Endodermal cell (in vitro differentiated cells): ENCODE measurements around the gene LIN7A. TPM values are rescaled to one million over a fixed set of nuclear protein-coding genes. Genes with fewer than 3 reads are reported as not detected.
A peak's percentile ranks its signal among the peaks of the same experiment; 100 is the strongest.

Experiments used
- DNase-seq: peaks from one replicate; pipeline ENCODE4 v3.0.0-alpha.2; 2017
- H3K27ac ChIP-seq: 2 replicates; pipeline ENCODE4 v1.5.1; 2013; ENCODE audit warnings: mild to moderate bottlenecking, low read depth, low read length, moderate library complexity
- H3K27me3 ChIP-seq: 2 replicates; pipeline ENCODE4 v1.6.1; 2013; ENCODE audit warnings: mild to moderate bottlenecking, low read length, moderate library complexity; ENCODE audit not compliant: insufficient read depth, control insufficient read depth, poor library complexity, severe bottlenecking
- H3K36me3 ChIP-seq: 2 replicates; pipeline ENCODE4 v1.7.0; 2013; ENCODE audit warnings: mild to moderate bottlenecking, low read length, moderate library complexity; ENCODE audit not compliant: control insufficient read depth, insufficient read depth
- H3K4me1 ChIP-seq: one replicate; pipeline ENCODE4 v1.7.0; 2013; ENCODE audit warnings: low read length; ENCODE audit not compliant: control insufficient read depth, insufficient read depth
- H3K4me3 ChIP-seq: 2 replicates; pipeline ENCODE4 v1.5.1; 2013; ENCODE audit warnings: mild to moderate bottlenecking, low read length, moderate library complexity
- H3K9ac ChIP-seq: 2 replicates; pipeline ENCODE4 v1.6.1; 2013; ENCODE audit warnings: mild to moderate bottlenecking, low read length, moderate library complexity; ENCODE audit not compliant: poor library complexity, severe bottlenecking; ENCODE audit errors: extremely low read depth
- H3K9me3 ChIP-seq: 2 replicates; pipeline ENCODE4 v1.6.1; 2013; ENCODE audit warnings: mild to moderate bottlenecking, low read length, moderate library complexity; ENCODE audit not compliant: control insufficient read depth
- H3K27ac Mint-ChIP-seq: 2 replicates; pipeline ENCODE4 v1.8.0; 2020; ENCODE audit warnings: mixed read lengths
- H3K27me3 Mint-ChIP-seq: 2 replicates; pipeline ENCODE4 v1.8.0; 2021; ENCODE audit warnings: mild to moderate bottlenecking, mixed read lengths; ENCODE audit not compliant: insufficient read depth
- H3K36me3 Mint-ChIP-seq: 2 replicates; pipeline ENCODE4 v1.8.0; 2020; ENCODE audit warnings: low read depth, mixed read lengths
- H3K4me1 Mint-ChIP-seq: 2 replicates; pipeline ENCODE4 v1.8.0; 2020; ENCODE audit warnings: mixed read lengths
- H3K4me3 Mint-ChIP-seq: 2 replicates; pipeline ENCODE4 v1.8.0; 2020; ENCODE audit warnings: mild to moderate bottlenecking, moderate library complexity, mixed read lengths
- H3K9me3 Mint-ChIP-seq: 2 replicates; pipeline ENCODE4 v1.8.0; 2020; ENCODE audit warnings: mild to moderate bottlenecking, mixed read lengths
- WGBS, 2 experiments: methylation state at CpG; one replicate each; pipeline versions ENCODE4 v1.1.5 to v1.1.7; 2013; ENCODE audit warnings: missing lambda C conversion rate in 2 of 2, mixed read lengths in 1 of 2; ENCODE audit not compliant: insufficient coverage in 1 of 2, insufficient read length in 1 of 2; 5-methylcytosine and 5-hydroxymethylcytosine counted together
- total RNA-seq, 2 donors: library from RNA; stranded (reverse); fragmentation: NEBNext Ultra II Directional in 1 of 2; extraction: Animal tissue kit (Norgen Biotek cat#: 25700) in 1 of 2; gene quantifications; 2 replicates in 1 of 2; 3 replicates in 1 of 2; pipeline ENCODE4 v1.2.1, GENCODE V29; 2021
- TF ChIP-seq, protein P1 (sequence below): fragments of 200-600 bp; sonication (generic); conservative IDR thresholded peaks from 2 replicates; pipeline ENCODE4 v1.5.0; 2021; ENCODE audit warnings: antibody characterized with exemption, mild to moderate bottlenecking

LIN7A gene
- total RNA-seq, 2 donors from 2014 or later, result 19.3 to 27.2 TPM

DNA sequence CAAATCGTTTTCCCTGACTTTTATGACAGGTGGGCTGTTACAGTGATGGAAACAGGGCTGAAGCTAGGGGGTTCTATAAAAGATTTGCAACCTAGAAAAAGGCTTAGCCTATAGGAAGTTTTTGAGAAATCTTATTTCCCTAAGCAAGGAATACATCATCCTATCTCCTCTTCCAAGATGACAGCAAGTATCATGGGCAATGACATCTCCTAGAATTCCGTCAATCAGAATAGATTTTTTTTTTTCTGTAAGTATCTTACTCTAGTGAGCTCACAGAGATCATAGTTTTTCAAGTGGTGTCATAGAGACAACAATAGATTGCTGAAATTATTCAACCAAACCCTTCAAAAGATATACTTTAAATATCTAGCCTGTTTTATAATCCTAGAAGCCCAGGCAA, 112.2 kb downstream of the LIN7A start:
- WGBS, 2 experiments, result 83 to 92% methylated on average over 2 of the region's 2 CpGs
- Mint-ChIP-seq H3K27me3 (no peaks in the 10 kb centered on the region), H3K36me3 (peaks cover 19% of the 10 kb centered on the region), H3K4me3 (no peak overlapping the region), H3K27ac (no peak overlapping the region), H3K9me3 (peaks cover 4% of the 10 kb centered on the region), H3K4me1 (peaks cover 16% of the 10 kb centered on the region)
- TF ChIP-seq, protein P1, sequence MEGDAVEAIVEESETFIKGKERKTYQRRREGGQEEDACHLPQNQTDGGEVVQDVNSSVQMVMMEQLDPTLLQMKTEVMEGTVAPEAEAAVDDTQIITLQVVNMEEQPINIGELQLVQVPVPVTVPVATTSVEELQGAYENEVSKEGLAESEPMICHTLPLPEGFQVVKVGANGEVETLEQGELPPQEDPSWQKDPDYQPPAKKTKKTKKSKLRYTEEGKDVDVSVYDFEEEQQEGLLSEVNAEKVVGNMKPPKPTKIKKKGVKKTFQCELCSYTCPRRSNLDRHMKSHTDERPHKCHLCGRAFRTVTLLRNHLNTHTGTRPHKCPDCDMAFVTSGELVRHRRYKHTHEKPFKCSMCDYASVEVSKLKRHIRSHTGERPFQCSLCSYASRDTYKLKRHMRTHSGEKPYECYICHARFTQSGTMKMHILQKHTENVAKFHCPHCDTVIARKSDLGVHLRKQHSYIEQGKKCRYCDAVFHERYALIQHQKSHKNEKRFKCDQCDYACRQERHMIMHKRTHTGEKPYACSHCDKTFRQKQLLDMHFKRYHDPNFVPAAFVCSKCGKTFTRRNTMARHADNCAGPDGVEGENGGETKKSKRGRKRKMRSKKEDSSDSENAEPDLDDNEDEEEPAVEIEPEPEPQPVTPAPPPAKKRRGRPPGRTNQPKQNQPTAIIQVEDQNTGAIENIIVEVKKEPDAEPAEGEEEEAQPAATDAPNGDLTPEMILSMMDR, result no peak
- H3K9ac ChIP-seq, result no peak overlapping the region
- H3K4me3 ChIP-seq, result no peak overlapping the region
- H3K27ac ChIP-seq, result no peak overlapping the region
- H3K4me1 ChIP-seq, result no peaks in the 10 kb centered on the region
- H3K36me3 ChIP-seq, result peaks cover 7% of the 10 kb centered on the region
- no peaks in the 10 kb centered on the region for H3K27me3 ChIP-seq
- peaks cover 14% of the 10 kb centered on the region for H3K9me3 ChIP-seq
- no peak for DNase-seq

GRCh38 chr12:80823393-80823792, 114.3 kb downstream of the LIN7A start:
- Histone ChIP-seq H3K4me1 (no peaks in the 10 kb centered on the region), H3K4me3 (no peak overlapping the region), H3K9me3 (peaks cover 14% of the 10 kb centered on the region), H3K27me3 (no peaks in the 10 kb centered on the region), H3K9ac (no peak overlapping the region), H3K36me3 (peaks cover 7% of the 10 kb centered on the region), H3K27ac (no peak overlapping the region)
- 92 to 94% methylated on average over 2 to 3 of the region's 3 CpGs for WGBS, 2 experiments
- DNase-seq, result no peak
- Mint-ChIP-seq H3K4me3 (no peak overlapping the region), H3K27me3 (no peaks in the 10 kb centered on the region), H3K4me1 (peaks cover 16% of the 10 kb centered on the region), H3K9me3 (peaks cover 4% of the 10 kb centered on the region), H3K36me3 (peaks cover 19% of the 10 kb centered on the region), H3K27ac (no peak overlapping the region)
- TF ChIP-seq, protein P1, result no peak

DNA sequence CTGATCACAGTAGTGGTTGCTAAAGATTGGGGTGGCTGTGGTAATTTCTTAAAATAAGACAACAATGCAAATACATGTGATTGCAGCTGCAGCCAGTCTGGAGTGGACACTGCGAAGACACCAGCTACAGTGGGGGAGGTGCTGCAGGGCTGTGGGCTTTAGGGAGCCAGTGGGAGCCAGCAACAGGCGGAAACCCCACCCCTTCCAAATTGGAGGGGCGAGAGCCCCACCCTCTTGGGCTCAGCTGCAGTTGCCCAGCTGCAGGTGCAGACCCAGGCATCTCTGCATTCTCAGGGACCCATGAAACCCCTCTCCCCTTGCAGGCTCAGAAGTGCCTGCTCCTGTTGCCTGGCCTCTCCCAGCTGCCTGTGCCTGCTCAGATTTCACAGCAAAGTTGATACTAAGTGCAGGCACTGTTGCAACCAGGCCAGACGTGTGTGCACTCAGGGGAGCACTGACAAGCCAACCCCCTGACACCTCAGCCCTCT, 116.2 kb downstream of the LIN7A start:
- peaks cover 19% of the 10 kb centered on the region for H3K36me3 Mint-ChIP-seq
- TF ChIP-seq, protein P1, result no peak
- no peak overlapping the region for H3K9ac ChIP-seq
- peaks cover 16% of the 10 kb centered on the region for H3K4me1 Mint-ChIP-seq
- no peak overlapping the region for H3K4me3 Mint-ChIP-seq
- H3K4me1 ChIP-seq, result no peaks in the 10 kb centered on the region
- DNase-seq, result peak; percentile 47
- peaks cover 7% of the 10 kb centered on the region for H3K36me3 ChIP-seq
- 85 to 100% methylated on average over 1 to 4 of the region's 4 CpGs for WGBS, 2 experiments
- H3K27ac ChIP-seq, result no peak overlapping the region
- no peaks in the 10 kb centered on the region for H3K27me3 Mint-ChIP-seq
- no peak overlapping the region for H3K4me3 ChIP-seq
- H3K27me3 ChIP-seq, result no peaks in the 10 kb centered on the region
- H3K27ac Mint-ChIP-seq, result no peak overlapping the region
- H3K9me3 Mint-ChIP-seq, result peaks cover 4% of the 10 kb centered on the region
- peaks cover 14% of the 10 kb centered on the region for H3K9me3 ChIP-seq
